RWPE2 (cell line): ENCODE measurements around the gene PCARE.

Source experiments
- ATAC-seq: fragments of 200-7000 bp; cut with Tn5 transposase; 3 replicates; pipeline ENCODE4 v1.9.1; 2021; ENCODE audit warnings: low read depth
- DNase-seq: peaks from one replicate; pipeline ENCODE4 v3.0.0-alpha.2; 2020; ENCODE audit warnings: low spot score
- H3K27ac ChIP-seq: fragments of 450-650 bp; 2 replicates; pipeline ENCODE4 v1.5.1; 2017; ENCODE audit warnings: mild to moderate bottlenecking; ENCODE audit not compliant: poor library complexity, severe bottlenecking
- H3K27me3 ChIP-seq: fragments of 250-450 bp; sonication (Bioruptor Pico); 2 replicates; pipeline ENCODE4 v1.5.1; 2021; ENCODE audit warnings: mild to moderate bottlenecking, moderate library complexity; ENCODE audit not compliant: insufficient read depth, poor library complexity, severe bottlenecking
- H3K36me3 ChIP-seq: fragments of 250-450 bp; sonication (Bioruptor Pico); 2 replicates; pipeline ENCODE4 v1.5.1; 2020; ENCODE audit warnings: low read depth, mild to moderate bottlenecking, moderate library complexity
- H3K4me1 ChIP-seq: fragments of 250-450 bp; sonication (Bioruptor Pico); 2 replicates; pipeline ENCODE4 v1.5.1; 2021; ENCODE audit warnings: mild to moderate bottlenecking, moderate library complexity; ENCODE audit not compliant: insufficient read depth, poor library complexity, severe bottlenecking
- H3K4me3 ChIP-seq: fragments of 250-450 bp; sonication (Bioruptor Pico); 2 replicates; pipeline ENCODE4 v1.5.1; 2021; ENCODE audit warnings: mild to moderate bottlenecking, moderate library complexity; ENCODE audit not compliant: severe bottlenecking
- H3K9me3 ChIP-seq: fragments of 250-450 bp; sonication (Bioruptor Pico); 2 replicates; pipeline ENCODE4 v1.5.1; 2021; ENCODE audit warnings: mild to moderate bottlenecking, moderate library complexity; ENCODE audit not compliant: severe bottlenecking
- TF ChIP-seq, protein P1 (sequence below): fragments of 450-650 bp; IDR thresholded peaks from one replicate; pipeline ENCODE4 v1.5.1; 2017; ENCODE audit warnings: mild to moderate bottlenecking, moderate library complexity; ENCODE audit not compliant: poor library complexity, severe bottlenecking

Gene PCARE

GRCh38 chr2:29061176-29061575 lies 13.1 kb downstream of the PCARE start:
- Histone ChIP-seq H3K36me3 (no peaks in the 10 kb centered on the region), H3K9me3 (no peaks in the 10 kb centered on the region), H3K4me1 (peaks cover 13% of the 10 kb centered on the region), H3K27me3 (no peaks in the 10 kb centered on the region), H3K27ac (no peak overlapping the region), H3K4me3 (no peak overlapping the region)
- ATAC-seq (no peak), DNase-seq (no peak)
- TF ChIP-seq, protein P1, sequence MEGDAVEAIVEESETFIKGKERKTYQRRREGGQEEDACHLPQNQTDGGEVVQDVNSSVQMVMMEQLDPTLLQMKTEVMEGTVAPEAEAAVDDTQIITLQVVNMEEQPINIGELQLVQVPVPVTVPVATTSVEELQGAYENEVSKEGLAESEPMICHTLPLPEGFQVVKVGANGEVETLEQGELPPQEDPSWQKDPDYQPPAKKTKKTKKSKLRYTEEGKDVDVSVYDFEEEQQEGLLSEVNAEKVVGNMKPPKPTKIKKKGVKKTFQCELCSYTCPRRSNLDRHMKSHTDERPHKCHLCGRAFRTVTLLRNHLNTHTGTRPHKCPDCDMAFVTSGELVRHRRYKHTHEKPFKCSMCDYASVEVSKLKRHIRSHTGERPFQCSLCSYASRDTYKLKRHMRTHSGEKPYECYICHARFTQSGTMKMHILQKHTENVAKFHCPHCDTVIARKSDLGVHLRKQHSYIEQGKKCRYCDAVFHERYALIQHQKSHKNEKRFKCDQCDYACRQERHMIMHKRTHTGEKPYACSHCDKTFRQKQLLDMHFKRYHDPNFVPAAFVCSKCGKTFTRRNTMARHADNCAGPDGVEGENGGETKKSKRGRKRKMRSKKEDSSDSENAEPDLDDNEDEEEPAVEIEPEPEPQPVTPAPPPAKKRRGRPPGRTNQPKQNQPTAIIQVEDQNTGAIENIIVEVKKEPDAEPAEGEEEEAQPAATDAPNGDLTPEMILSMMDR: no peak

- Histone ChIP-seq H3K27me3 (no peaks in the 10 kb centered on the region), H3K9me3 (no peaks in the 10 kb centered on the region), H3K4me1 (peaks cover 5% of the 10 kb centered on the region), H3K4me3 (no peak overlapping the region), H3K27ac (no peak overlapping the region), H3K36me3 (no peaks in the 10 kb centered on the region)
- DNase-seq: no peak
- TF ChIP-seq, protein P1: no peak
- no peak for ATAC-seq
Measured at GRCh38 chr2:29060441-29060840, 13.9 kb downstream of the PCARE start.

DNA sequence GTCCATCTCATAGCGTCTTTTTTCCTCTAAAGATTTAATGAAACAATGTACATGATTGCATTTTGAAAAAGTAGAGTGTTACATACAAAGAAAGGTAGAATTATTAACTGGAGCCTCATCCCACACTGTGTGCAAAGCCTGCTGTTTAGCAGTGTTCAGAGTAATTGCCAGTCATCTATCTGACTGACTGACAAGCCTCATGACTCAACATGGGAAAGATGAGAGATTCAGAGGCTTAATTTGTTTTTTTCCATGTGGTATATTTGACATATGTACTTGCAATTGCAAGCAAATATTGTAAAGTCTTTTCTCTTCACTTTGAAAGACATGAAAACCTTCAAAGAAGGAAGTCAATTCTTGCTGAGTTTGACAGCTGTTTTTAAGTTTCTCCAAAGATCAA lies 14.7 kb downstream of the PCARE start:
- H3K4me3 ChIP-seq: no peak overlapping the region
- DNase-seq (no peak), ATAC-seq (0 out of 3 replicates have a peak, but pooled peaks have one; percentile 36)
- no peaks in the 10 kb centered on the region for H3K27me3 ChIP-seq
- TF ChIP-seq, protein P1: no peak
- H3K36me3 ChIP-seq: no peaks in the 10 kb centered on the region
- no peaks in the 10 kb centered on the region for H3K9me3 ChIP-seq
- H3K4me1 ChIP-seq: no peaks in the 10 kb centered on the region
- H3K27ac ChIP-seq: no peak overlapping the region

DNA sequence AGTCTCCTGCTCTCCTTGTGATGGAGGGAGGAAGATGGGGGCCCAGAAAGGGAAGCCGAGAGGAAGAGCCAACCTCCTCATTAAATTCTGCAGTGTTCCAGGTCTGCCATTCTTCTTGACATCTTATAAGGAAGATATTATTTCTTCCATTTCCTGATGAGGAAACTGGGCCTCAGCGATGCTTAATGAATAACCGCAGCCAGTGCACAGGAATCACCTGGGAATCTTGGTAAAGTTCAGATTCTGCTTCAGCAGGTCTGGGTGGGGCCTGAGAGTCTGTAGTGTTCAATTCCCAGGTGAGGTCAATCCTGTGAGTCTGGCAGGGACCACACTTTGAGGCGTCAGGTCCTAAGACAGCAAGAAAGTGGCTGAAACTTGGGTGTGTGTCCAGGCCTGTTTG lies 17.3 kb downstream of the PCARE start:
- no peaks in the 10 kb centered on the region for H3K27me3 ChIP-seq
- no peak overlapping the region for H3K27ac ChIP-seq
- ATAC-seq: no peak
- no peaks in the 10 kb centered on the region for H3K9me3 ChIP-seq
- no peak for DNase-seq
- no peaks in the 10 kb centered on the region for H3K36me3 ChIP-seq
- TF ChIP-seq, protein P1: no peak
- peaks cover 10% of the 10 kb centered on the region for H3K4me1 ChIP-seq
- no peak overlapping the region for H3K4me3 ChIP-seq

GRCh38 chr2:29056452-29056851 lies 17.9 kb downstream of the PCARE start:
- no peak overlapping the region for H3K27ac ChIP-seq
- no peak for ATAC-seq
- H3K27me3 ChIP-seq: no peaks in the 10 kb centered on the region

More at GRCh38 chr2:29056452-29056851, 17.9 kb downstream of the PCARE start:
- no peak for DNase-seq
- no peaks in the 10 kb centered on the region for H3K36me3 ChIP-seq
- H3K9me3 ChIP-seq: no peaks in the 10 kb centered on the region
- TF ChIP-seq, protein P1: no peak
- no peak overlapping the region for H3K4me3 ChIP-seq
- peaks cover 10% of the 10 kb centered on the region for H3K4me1 ChIP-seq
